MM.1S (cell line): ENCODE results near the gene CNOT4.

Experiments
- DNase-seq: peaks from one replicate; pipeline ENCODE4 v3.0.0-alpha.2; 2015
- H2AFZ ChIP-seq: fragments of 300-600 bp; sonication (generic); 2 replicates; pipeline ENCODE4 v1.6.0; 2016; ENCODE audit warnings: antibody characterized with exemption, low read length
- H3F3A ChIP-seq: fragments of 300-600 bp; sonication (generic); 2 replicates; pipeline ENCODE4 v1.6.1; 2016; ENCODE audit warnings: mild to moderate bottlenecking, antibody characterized with exemption, low read length, moderate library complexity, mixed read lengths; ENCODE audit not compliant: insufficient read depth
- H3K27ac ChIP-seq: fragments of 300-600 bp; sonication (generic); 2 replicates; pipeline ENCODE4 v1.5.1; 2016; ENCODE audit warnings: mild to moderate bottlenecking, low read length
- H3K27me3 ChIP-seq: fragments of 300-600 bp; sonication (generic); replicated peaks from 2 replicates; pipeline ENCODE4 v1.6.0; 2016; ENCODE audit warnings: low read length; ENCODE audit not compliant: insufficient read depth
- H3K36me3 ChIP-seq: fragments of 300-600 bp; sonication (generic); replicated peaks from 2 replicates; pipeline ENCODE4 v1.6.1; 2016; ENCODE audit warnings: mild to moderate bottlenecking, low read length, mixed read lengths; ENCODE audit not compliant: insufficient read depth
- H3K4me1 ChIP-seq: fragments of 300-600 bp; sonication (generic); 2 replicates; pipeline ENCODE4 v1.6.1; 2016; ENCODE audit warnings: low read length, mixed read lengths
- H3K4me2 ChIP-seq: fragments of 300-600 bp; sonication (generic); 2 replicates; pipeline ENCODE4 v1.6.0; 2016; ENCODE audit warnings: low read depth, low read length
- H3K4me3 ChIP-seq: fragments of 300-600 bp; sonication (generic); 2 replicates; pipeline ENCODE4 v1.5.1; 2016; ENCODE audit warnings: low read length, mixed read lengths
- H3K79me2 ChIP-seq: fragments of 300-600 bp; sonication (generic); 2 replicates; pipeline ENCODE4 v1.6.1; 2016; ENCODE audit warnings: mixed run types, low read length, mixed read lengths
- H3K9ac ChIP-seq: fragments of 300-600 bp; sonication (generic); 2 replicates; pipeline ENCODE4 v1.6.1; 2016; ENCODE audit warnings: low read length, mixed read lengths
- H3K9me2 ChIP-seq: fragments of 300-600 bp; sonication (generic); replicated peaks from 2 replicates; pipeline ENCODE4 v1.6.1; 2016; ENCODE audit warnings: mild to moderate bottlenecking, low read length, mixed read lengths; ENCODE audit not compliant: insufficient read depth
- H3K9me3 ChIP-seq: fragments of 300-600 bp; sonication (generic); replicated peaks from 2 replicates; pipeline ENCODE4 v1.6.1; 2016; ENCODE audit warnings: mild to moderate bottlenecking, low read length, mixed read lengths; ENCODE audit not compliant: insufficient read depth
- H4K20me1 ChIP-seq: fragments of 300-600 bp; sonication (generic); 2 replicates; pipeline ENCODE4 v1.6.1; 2016; ENCODE audit warnings: mild to moderate bottlenecking, low read length, moderate library complexity, mixed read lengths; ENCODE audit not compliant: insufficient read depth
- CTCF ChIP-seq: fragments of 300-600 bp; sonication (generic); IDR thresholded peaks from 2 replicates; pipeline ENCODE4 v1.5.1; 2016; ENCODE audit warnings: antibody characterized with exemption, low read length, mixed read lengths
- EZH2 ChIP-seq: fragments of 300-600 bp; sonication (generic); optimal IDR thresholded peaks from 2 replicates; pipeline ENCODE3; 2017; ENCODE audit warnings: low read depth, mild to moderate bottlenecking, antibody characterized with exemption, low read length, mixed read lengths
- EZH2phosphoT487 ChIP-seq: fragments of 300-600 bp; sonication (generic); IDR thresholded peaks from 2 replicates; pipeline ENCODE4 v1.6.1; 2018; ENCODE audit warnings: antibody characterized with exemption, low read length

The CNOT4 gene

DNA sequence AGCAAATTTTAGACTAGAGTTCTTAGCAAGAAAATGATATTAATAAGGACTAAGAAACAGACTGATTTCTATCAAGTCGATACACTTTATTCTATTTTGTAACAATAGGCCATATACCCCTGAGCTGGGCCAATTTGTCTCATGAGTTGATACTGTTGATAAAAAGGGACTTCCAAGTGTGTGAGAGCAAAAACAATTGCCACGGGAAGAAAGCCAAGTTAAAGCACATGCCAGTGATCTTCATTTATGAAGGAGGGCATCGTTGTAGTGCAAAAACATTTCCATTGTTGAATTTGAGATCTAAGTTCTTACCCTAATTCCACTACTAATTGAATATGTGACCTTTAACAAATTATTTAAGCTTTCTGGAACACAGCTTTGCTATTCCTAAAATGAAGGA lies 119.9 kb downstream of the CNOT4 start:
- Histone ChIP-seq H2AFZ (no peak overlapping the region), H3K4me1 (peaks cover 17% of the 10 kb centered on the region; the same call in 1 of the 2 replicates), H3K9me3 (no peaks in the 10 kb centered on the region), H3K4me2 (no peak overlapping the region), H3F3A (no peaks in the 10 kb centered on the region), H3K9me2 (no peaks in the 10 kb centered on the region), H3K27ac (no peak overlapping the region), H3K36me3 (no peaks in the 10 kb centered on the region; the same call in 1 of the 2 replicates), H4K20me1 (no peaks in the 10 kb centered on the region), H3K9ac (no peak overlapping the region), H3K27me3 (no peaks in the 10 kb centered on the region), H3K4me3 (no peak overlapping the region), H3K79me2 (no peaks in the 10 kb centered on the region)
- TF ChIP-seq EZH2phosphoT487 (no peak), CTCF (no peak), EZH2 (no peak)
- no peak for DNase-seq

DNA sequence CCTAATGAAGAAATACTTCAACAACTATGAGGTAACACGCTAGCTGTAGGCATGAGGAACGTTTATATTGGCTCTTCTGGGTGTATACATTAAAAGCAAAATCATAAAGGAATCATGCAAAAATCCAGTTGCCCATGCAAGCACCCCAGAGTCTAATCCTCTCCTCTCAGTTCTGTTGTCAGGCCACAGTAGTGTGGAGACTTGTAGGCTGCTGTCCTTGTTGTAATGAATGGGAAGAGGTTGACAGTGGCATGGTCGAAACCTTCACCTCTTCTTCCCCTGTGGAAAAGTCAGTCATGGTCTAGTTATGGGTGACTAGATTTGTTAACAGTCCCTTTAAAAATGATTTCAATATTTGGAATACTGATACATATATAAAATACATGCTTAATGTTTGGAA lies 121.3 kb downstream of the CNOT4 start:
- TF ChIP-seq CTCF (no peak), EZH2phosphoT487 (no peak), EZH2 (no peak)
- H3K9me3 ChIP-seq, result no peaks in the 10 kb centered on the region
- H3K4me1 ChIP-seq, result peaks cover 17% of the 10 kb centered on the region; the same call in 1 of the 2 replicates
- no peak overlapping the region for H3K27ac ChIP-seq
- no peak overlapping the region for H3K4me2 ChIP-seq
- no peaks in the 10 kb centered on the region for H3K79me2 ChIP-seq
- DNase-seq, result no peak
- no peaks in the 10 kb centered on the region; the same call in 1 of the 2 replicates for H3K36me3 ChIP-seq
- H2AFZ ChIP-seq, result no peak overlapping the region
- H3F3A ChIP-seq, result no peaks in the 10 kb centered on the region
- H3K9ac ChIP-seq, result no peak overlapping the region
- no peaks in the 10 kb centered on the region for H4K20me1 ChIP-seq
- no peak overlapping the region for H3K4me3 ChIP-seq
- no peaks in the 10 kb centered on the region for H3K9me2 ChIP-seq
- H3K27me3 ChIP-seq, result no peaks in the 10 kb centered on the region

DNA sequence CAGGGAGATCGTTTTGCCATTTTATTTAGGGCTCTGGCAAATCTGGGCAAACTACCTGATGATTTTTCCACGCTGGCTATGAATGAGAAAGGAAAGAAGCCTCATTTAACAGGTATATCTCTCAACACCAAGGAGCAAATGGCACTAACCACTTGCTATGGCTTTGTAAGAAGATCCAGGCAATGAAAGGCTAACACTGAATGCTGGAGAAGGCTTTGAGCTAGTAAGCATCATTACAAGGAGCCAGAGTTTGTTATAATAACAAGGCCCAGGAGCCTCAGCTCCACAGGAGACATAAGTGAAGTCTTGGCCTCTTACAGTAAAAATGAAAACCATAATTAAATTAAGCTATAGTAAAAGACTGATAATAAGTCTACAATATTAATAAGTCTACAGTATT lies 123.1 kb downstream of the CNOT4 start:
- no peaks in the 10 kb centered on the region for H3F3A ChIP-seq
- H3K36me3 ChIP-seq, result no peaks in the 10 kb centered on the region
- no peaks in the 10 kb centered on the region for H4K20me1 ChIP-seq
- no peak overlapping the region for H2AFZ ChIP-seq
- no peaks in the 10 kb centered on the region for H3K79me2 ChIP-seq
- H3K4me2 ChIP-seq, result no peak overlapping the region
- no peaks in the 10 kb centered on the region for H3K9me3 ChIP-seq
- H3K9me2 ChIP-seq, result no peaks in the 10 kb centered on the region
- peaks cover 17% of the 10 kb centered on the region; the same call in 1 of the 2 replicates for H3K4me1 ChIP-seq
- no peak for DNase-seq
- no peak for TF ChIP-seq EZH2
- no peak for TF ChIP-seq EZH2phosphoT487
- no peak for TF ChIP-seq CTCF
- no peaks in the 10 kb centered on the region for H3K27me3 ChIP-seq
- H3K9ac ChIP-seq, result no peak overlapping the region
- H3K27ac ChIP-seq, result no peak overlapping the region
- no peak overlapping the region for H3K4me3 ChIP-seq
